Activated T-cell treated with anti-CD3 and anti-CD28 coated beads, Interleukin-2, amount 50 U/mL, for 4 hours (primary cell): ENCODE data around the gene THEMIS. TPM values are rescaled to one million over a fixed set of nuclear protein-coding genes. Genes with fewer than 3 reads are reported as not detected.
"Not testable (repeated sequence)": the region's sequence is repeated elsewhere in the genome, so short reads cannot be mapped to it uniquely, and the experiment has no call there.

ENCODE experiments used
- ATAC-seq, 2 donors: fragments of 200-7000 bp; cut with Tn5 transposase; one replicate each; pipeline ENCODE4 v1.10.0; 2021
- DNase-seq: peaks from one replicate; pipeline ENCODE4 v3.0.0-alpha.2; 2020
- H3K27me3 Mint-ChIP-seq: one replicate; pipeline ENCODE4 v1.8.0; 2021; ENCODE audit warnings: low read depth, mixed read lengths
- H3K36me3 Mint-ChIP-seq: one replicate; pipeline ENCODE4 v1.8.0; 2022; ENCODE audit warnings: mixed read lengths; ENCODE audit not compliant: insufficient read depth
- H3K4me1 Mint-ChIP-seq: one replicate; pipeline ENCODE4 v1.8.0; 2021; ENCODE audit warnings: low read depth, mixed read lengths
- H3K4me3 Mint-ChIP-seq: one replicate; pipeline ENCODE4 v1.8.0; 2021; ENCODE audit warnings: mild to moderate bottlenecking, moderate library complexity, mixed read lengths
- H3K9me3 Mint-ChIP-seq: one replicate; pipeline ENCODE4 v1.8.0; 2021; ENCODE audit warnings: mixed read lengths
- total RNA-seq, 3 donors: library from RNA; stranded (reverse); gene quantifications; one replicate each; pipeline ENCODE4 v1.2.1, GENCODE V29; 2021

Gene THEMIS
- total RNA-seq, 3 donors from 2014 or later: 7.4 to 7.8 (median 7.8) TPM

- no peak for ATAC-seq
- Mint-ChIP-seq H3K4me3 (no peak overlapping the region), H3K27me3 (no peaks in the 10 kb centered on the region), H3K9me3 (no peaks in the 10 kb centered on the region), H3K36me3 (peaks cover 30% of the 10 kb centered on the region), H3K4me1 (peaks cover 82% of the 10 kb centered on the region)
- no peak for DNase-seq
Measured at GRCh38 chr6:127786109-127786508, 114.7 kb downstream of the THEMIS start.

GRCh38 chr6:127784468-127784867 lies 116.4 kb downstream of the THEMIS start:
- peak; percentile 97 to 98 for ATAC-seq
- H3K36me3 Mint-ChIP-seq: peaks cover 28% of the 10 kb centered on the region
- H3K4me1 Mint-ChIP-seq: peaks cover 83% of the 10 kb centered on the region
- no peak overlapping the region for H3K4me3 Mint-ChIP-seq
- DNase-seq: no peak
- H3K9me3 Mint-ChIP-seq: no peaks in the 10 kb centered on the region
- H3K27me3 Mint-ChIP-seq: no peaks in the 10 kb centered on the region

- not testable (repeated sequence) for H3K27me3 Mint-ChIP-seq, H3K9me3 Mint-ChIP-seq, DNase-seq, ATAC-seq, H3K4me3 Mint-ChIP-seq
- H3K36me3 Mint-ChIP-seq: peaks cover 26% of the 10 kb centered on the region
- H3K4me1 Mint-ChIP-seq: peaks cover 75% of the 10 kb centered on the region
Measured at GRCh38 chr6:127781636-127782272, 119.1 kb downstream of the THEMIS start.

GRCh38 chr6:127776320-127776719 lies 124.5 kb downstream of the THEMIS start:
- peak in 1 of 2 donors; percentile 59 for ATAC-seq
- Mint-ChIP-seq H3K4me3 (peak overlapping the region; percentile 6), H3K4me1 (peaks cover 43% of the 10 kb centered on the region), H3K9me3 (peaks cover 5% of the 10 kb centered on the region), H3K36me3 (peaks cover 17% of the 10 kb centered on the region), H3K27me3 (no peaks in the 10 kb centered on the region)
- no peak for DNase-seq

- DNase-seq: no peak
- H3K9me3 Mint-ChIP-seq: peaks cover 9% of the 10 kb centered on the region
- H3K36me3 Mint-ChIP-seq: peaks cover 23% of the 10 kb centered on the region
- no peak for ATAC-seq
- H3K27me3 Mint-ChIP-seq: no peaks in the 10 kb centered on the region
- H3K4me3 Mint-ChIP-seq: no peak overlapping the region
- peaks cover 40% of the 10 kb centered on the region for H3K4me1 Mint-ChIP-seq
Measured at GRCh38 chr6:127775371-127775770, 125.5 kb downstream of the THEMIS start.

GRCh38 chr6:127768745-127769144 lies 132.1 kb downstream of the THEMIS start:
- H3K36me3 Mint-ChIP-seq: peaks cover 24% of the 10 kb centered on the region
- H3K4me1 Mint-ChIP-seq: peaks cover 49% of the 10 kb centered on the region
- DNase-seq (no peak), ATAC-seq (no peak)
- H3K4me3 Mint-ChIP-seq: no peak overlapping the region
- no peaks in the 10 kb centered on the region for H3K27me3 Mint-ChIP-seq
- peaks cover 4% of the 10 kb centered on the region for H3K9me3 Mint-ChIP-seq

- DNase-seq (no peak), ATAC-seq (no peak)
- H3K9me3 Mint-ChIP-seq: peaks cover 4% of the 10 kb centered on the region
- H3K4me1 Mint-ChIP-seq: peaks cover 53% of the 10 kb centered on the region
- H3K4me3 Mint-ChIP-seq: no peak overlapping the region
- H3K27me3 Mint-ChIP-seq: no peaks in the 10 kb centered on the region
- H3K36me3 Mint-ChIP-seq: peaks cover 24% of the 10 kb centered on the region
Measured at GRCh38 chr6:127768223-127768622, 132.6 kb downstream of the THEMIS start.

- Mint-ChIP-seq H3K27me3 (no peaks in the 10 kb centered on the region), H3K4me3 (no peak overlapping the region), H3K9me3 (peaks cover 3% of the 10 kb centered on the region), H3K36me3 (peaks cover 20% of the 10 kb centered on the region), H3K4me1 (peaks cover 73% of the 10 kb centered on the region)
- no peak for ATAC-seq
- DNase-seq: no peak
Measured at GRCh38 chr6:127765949-127766348, 134.9 kb downstream of the THEMIS start.

GRCh38 chr6:127762284-127762683 lies 138.6 kb downstream of the THEMIS start:
- Mint-ChIP-seq H3K9me3 (peaks cover 5% of the 10 kb centered on the region), H3K36me3 (peaks cover 7% of the 10 kb centered on the region), H3K4me3 (no peak overlapping the region), H3K4me1 (peaks cover 58% of the 10 kb centered on the region), H3K27me3 (no peaks in the 10 kb centered on the region)
- ATAC-seq: peak; percentile 43 to 69
- DNase-seq: no peak

GRCh38 chr6:127761084-127761483 lies 139.8 kb downstream of the THEMIS start:
- DNase-seq (no peak), ATAC-seq (no peak)
- peaks cover 5% of the 10 kb centered on the region for H3K9me3 Mint-ChIP-seq
- no peak overlapping the region for H3K4me3 Mint-ChIP-seq
- no peaks in the 10 kb centered on the region for H3K27me3 Mint-ChIP-seq
- peaks cover 55% of the 10 kb centered on the region for H3K4me1 Mint-ChIP-seq
- peaks cover 7% of the 10 kb centered on the region for H3K36me3 Mint-ChIP-seq

- DNase-seq (no peak), ATAC-seq (no peak)
- H3K4me1 Mint-ChIP-seq: peaks cover 58% of the 10 kb centered on the region
- H3K36me3 Mint-ChIP-seq: peaks cover 11% of the 10 kb centered on the region
- H3K9me3 Mint-ChIP-seq: no peaks in the 10 kb centered on the region
- H3K27me3 Mint-ChIP-seq: no peaks in the 10 kb centered on the region
- H3K4me3 Mint-ChIP-seq: no peak overlapping the region
Measured at GRCh38 chr6:127749095-127749494, 151.8 kb downstream of the THEMIS start.

- peak overlapping the region; percentile 29 for H3K4me3 Mint-ChIP-seq
- DNase-seq (no peak), ATAC-seq (peak; percentile 27 to 43)
- no peaks in the 10 kb centered on the region for H3K27me3 Mint-ChIP-seq
- H3K36me3 Mint-ChIP-seq: peaks cover 13% of the 10 kb centered on the region
- H3K4me1 Mint-ChIP-seq: peaks cover 59% of the 10 kb centered on the region
- no peaks in the 10 kb centered on the region for H3K9me3 Mint-ChIP-seq
Measured at GRCh38 chr6:127748290-127748689, 152.6 kb downstream of the THEMIS start.

GRCh38 chr6:127738423-127738822 lies 162.4 kb downstream of the THEMIS start:
- no peak for ATAC-seq
- no peak for DNase-seq
- H3K4me1 Mint-ChIP-seq: peaks cover 43% of the 10 kb centered on the region
- H3K9me3 Mint-ChIP-seq: no peaks in the 10 kb centered on the region
- H3K4me3 Mint-ChIP-seq: no peak overlapping the region
- peaks cover 17% of the 10 kb centered on the region for H3K36me3 Mint-ChIP-seq
- H3K27me3 Mint-ChIP-seq: no peaks in the 10 kb centered on the region

- H3K4me3 Mint-ChIP-seq: no peak overlapping the region
- no peak for ATAC-seq
- H3K27me3 Mint-ChIP-seq: no peaks in the 10 kb centered on the region
- H3K9me3 Mint-ChIP-seq: no peaks in the 10 kb centered on the region
- peaks cover 18% of the 10 kb centered on the region for H3K36me3 Mint-ChIP-seq
- peaks cover 45% of the 10 kb centered on the region for H3K4me1 Mint-ChIP-seq
- DNase-seq: no peak
Measured at GRCh38 chr6:127737768-127738167, 163.1 kb downstream of the THEMIS start.

GRCh38 chr6:127737009-127737486 lies 163.8 kb downstream of the THEMIS start:
- no peak overlapping the region for H3K4me3 Mint-ChIP-seq
- peak; percentile 82 for ATAC-seq
- DNase-seq: peak; percentile 16
- H3K9me3 Mint-ChIP-seq: no peaks in the 10 kb centered on the region
- H3K4me1 Mint-ChIP-seq: peaks cover 47% of the 10 kb centered on the region
- H3K27me3 Mint-ChIP-seq: no peaks in the 10 kb centered on the region
- H3K36me3 Mint-ChIP-seq: peaks cover 16% of the 10 kb centered on the region
